ENCODE data around the gene ITPR2. TPM values are rescaled to one million over a fixed set of nuclear protein-coding genes. Genes with fewer than 3 reads are reported as not detected.

The ITPR2 gene
- total and polyA plus RNA-seq, 2 of the 13 experiments (the other 11 are each of a cell fraction or from before 2014, with no cell fraction given): 31.9 to 81.9 TPM

DNA sequence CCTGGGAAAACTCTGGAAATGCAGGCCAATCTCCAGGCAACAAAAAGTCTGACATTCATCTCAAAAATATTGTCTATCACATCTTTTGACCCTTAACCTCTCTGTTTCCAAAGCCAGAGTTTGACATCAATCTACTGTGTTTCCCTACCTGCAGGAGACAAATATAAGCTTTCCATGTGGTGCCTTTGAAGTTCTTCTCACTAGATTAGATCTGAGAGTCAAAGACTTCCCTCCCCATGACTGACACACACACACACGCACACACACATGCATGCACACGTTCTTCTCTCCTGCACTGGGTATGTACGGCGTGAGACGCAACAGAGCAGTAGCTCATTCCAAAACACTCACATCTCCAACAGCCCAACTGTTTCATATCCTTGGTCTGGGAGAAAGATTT, 8.1 kb upstream of the ITPR2 start (continued):
- TF ChIP-seq, protein P1, sequence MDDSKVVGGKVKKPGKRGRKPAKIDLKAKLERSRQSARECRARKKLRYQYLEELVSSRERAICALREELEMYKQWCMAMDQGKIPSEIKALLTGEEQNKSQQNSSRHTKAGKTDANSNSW (CRISPR knock-in tag; IDR thresholded peaks at IDR 0.05; ENCODE audit: borderline replicate concordance): no peak
- no peak for TF ChIP-seq FOXP1 (IDR thresholded peaks at IDR 0.05)
- TF ChIP-seq FOXP1 (CRISPR knock-in tag; IDR thresholded peaks at IDR 0.05): peak; percentile 40; the same call in 1 of the 2 replicates
- peak; percentile 76 for TF ChIP-seq NR2F6 (IDR thresholded peaks at IDR 0.05)
- peak; percentile 56; the same call in 1 of the 2 replicates for TF ChIP-seq NR2F6 (CRISPR knock-in tag; IDR thresholded peaks at IDR 0.05)
- TF ChIP-seq PLSCR1 (CRISPR knock-in tag; IDR thresholded peaks at IDR 0.05; ENCODE audit: borderline replicate concordance): no peak
- peak; percentile 28; the same call in 1 of the 2 replicates for TF ChIP-seq SALL1 (CRISPR knock-in tag; IDR thresholded peaks at IDR 0.05)
- TF ChIP-seq HDAC2 (CRISPR knock-in tag; IDR thresholded peaks at IDR 0.05): peak; percentile 18; the same call in 1 of the 2 replicates
- TF ChIP-seq, protein P2, sequence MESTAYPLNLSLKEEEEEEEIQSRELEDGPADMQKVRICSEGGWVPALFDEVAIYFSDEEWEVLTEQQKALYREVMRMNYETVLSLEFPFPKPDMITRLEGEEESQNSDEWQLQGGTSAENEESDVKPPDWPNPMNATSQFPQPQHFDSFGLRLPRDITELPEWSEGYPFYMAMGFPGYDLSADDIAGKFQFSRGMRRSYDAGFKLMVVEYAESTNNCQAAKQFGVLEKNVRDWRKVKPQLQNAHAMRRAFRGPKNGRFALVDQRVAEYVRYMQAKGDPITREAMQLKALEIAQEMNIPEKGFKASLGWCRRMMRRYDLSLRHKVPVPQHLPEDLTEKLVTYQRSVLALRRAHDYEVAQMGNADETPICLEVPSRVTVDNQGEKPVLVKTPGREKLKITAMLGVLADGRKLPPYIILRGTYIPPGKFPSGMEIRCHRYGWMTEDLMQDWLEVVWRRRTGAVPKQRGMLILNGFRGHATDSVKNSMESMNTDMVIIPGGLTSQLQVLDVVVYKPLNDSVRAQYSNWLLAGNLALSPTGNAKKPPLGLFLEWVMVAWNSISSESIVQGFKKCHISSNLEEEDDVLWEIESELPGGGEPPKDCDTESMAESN (CRISPR knock-in tag; conservative IDR thresholded peaks at IDR 0.05): no peak
- TF ChIP-seq SOX6 (IDR thresholded peaks at IDR 0.05): no peak
- 0 out of 2 replicates have a peak, but pooled peaks have one; percentile 9 for TF ChIP-seq SOX6 (CRISPR knock-in tag; IDR thresholded peaks at IDR 0.05)
- no peak for TF ChIP-seq TRIM22 (IDR thresholded peaks at IDR 0.05)
- TF ChIP-seq SAFB2 (CRISPR knock-in tag; IDR thresholded peaks at IDR 0.05; ENCODE audit: borderline replicate concordance, low read depth): no peak
- no peak for TF ChIP-seq REL (CRISPR knock-in tag; conservative IDR thresholded peaks at IDR 0.05)
- no peak for TF ChIP-seq KDM2A (CRISPR knock-in tag; IDR thresholded peaks at IDR 0.05; ENCODE audit: borderline replicate concordance, low read depth)
- TF ChIP-seq ZBTB2 (CRISPR knock-in tag; IDR thresholded peaks at IDR 0.05; ENCODE audit: low read depth): no peak
- no peak for TF ChIP-seq HOXA3 (CRISPR knock-in tag; IDR thresholded peaks at IDR 0.05)
- TF ChIP-seq ZNF75D (CRISPR knock-in tag; IDR thresholded peaks at IDR 0.05; ENCODE audit: borderline replicate concordance): no peak
- TF ChIP-seq ETV5 (CRISPR knock-in tag; IDR thresholded peaks at IDR 0.05; ENCODE audit: borderline replicate concordance): no peak
- peak; percentile 75; the same call in 1 of the 2 replicates for TF ChIP-seq TCF7 (IDR thresholded peaks at IDR 0.05; ENCODE audit: low read depth)
- no peak for TF ChIP-seq XRCC5 (optimal IDR thresholded peaks at IDR 0.05; ENCODE audit: low read length)
- TF ChIP-seq EP300 (IDR thresholded peaks at IDR 0.05; ENCODE audit: low read depth in 2 of 2, low read length in 2 of 2): peak in 1 of 2 experiments; percentile 54; a peak in 2 of 4 replicates
- no peak for TF ChIP-seq EP300 (CRISPR knock-in tag; IDR thresholded peaks at IDR 0.05; ENCODE audit: borderline replicate concordance)
- TF ChIP-seq, protein P3, sequence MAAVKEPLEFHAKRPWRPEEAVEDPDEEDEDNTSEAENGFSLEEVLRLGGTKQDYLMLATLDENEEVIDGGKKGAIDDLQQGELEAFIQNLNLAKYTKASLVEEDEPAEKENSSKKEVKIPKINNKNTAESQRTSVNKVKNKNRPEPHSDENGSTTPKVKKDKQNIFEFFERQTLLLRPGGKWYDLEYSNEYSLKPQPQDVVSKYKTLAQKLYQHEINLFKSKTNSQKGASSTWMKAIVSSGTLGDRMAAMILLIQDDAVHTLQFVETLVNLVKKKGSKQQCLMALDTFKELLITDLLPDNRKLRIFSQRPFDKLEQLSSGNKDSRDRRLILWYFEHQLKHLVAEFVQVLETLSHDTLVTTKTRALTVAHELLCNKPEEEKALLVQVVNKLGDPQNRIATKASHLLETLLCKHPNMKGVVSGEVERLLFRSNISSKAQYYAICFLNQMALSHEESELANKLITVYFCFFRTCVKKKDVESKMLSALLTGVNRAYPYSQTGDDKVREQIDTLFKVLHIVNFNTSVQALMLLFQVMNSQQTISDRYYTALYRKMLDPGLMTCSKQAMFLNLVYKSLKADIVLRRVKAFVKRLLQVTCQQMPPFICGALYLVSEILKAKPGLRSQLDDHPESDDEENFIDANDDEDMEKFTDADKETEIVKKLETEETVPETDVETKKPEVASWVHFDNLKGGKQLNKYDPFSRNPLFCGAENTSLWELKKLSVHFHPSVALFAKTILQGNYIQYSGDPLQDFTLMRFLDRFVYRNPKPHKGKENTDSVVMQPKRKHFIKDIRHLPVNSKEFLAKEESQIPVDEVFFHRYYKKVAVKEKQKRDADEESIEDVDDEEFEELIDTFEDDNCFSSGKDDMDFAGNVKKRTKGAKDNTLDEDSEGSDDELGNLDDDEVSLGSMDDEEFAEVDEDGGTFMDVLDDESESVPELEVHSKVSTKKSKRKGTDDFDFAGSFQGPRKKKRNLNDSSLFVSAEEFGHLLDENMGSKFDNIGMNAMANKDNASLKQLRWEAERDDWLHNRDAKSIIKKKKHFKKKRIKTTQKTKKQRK (IDR thresholded peaks at IDR 0.05; ENCODE audit: low read length): no peak
